NCI-H748 (cell line): ENCODE measurements around the gene SLC25A25.
A peak's percentile ranks its signal among the peaks of the same experiment; 100 is the strongest.

Source experiments
- DNase-seq: peaks from one replicate; lab custom pipeline; 2025; ENCODE audit not compliant: unreplicated experiment; lab: John Stamatoyannopoulos, UW

Gene SLC25A25

GRCh38 chr9:128143525-128144238 is 75.7 kb downstream of the SLC25A25 start:
- no peak for DNase-seq

DNA sequence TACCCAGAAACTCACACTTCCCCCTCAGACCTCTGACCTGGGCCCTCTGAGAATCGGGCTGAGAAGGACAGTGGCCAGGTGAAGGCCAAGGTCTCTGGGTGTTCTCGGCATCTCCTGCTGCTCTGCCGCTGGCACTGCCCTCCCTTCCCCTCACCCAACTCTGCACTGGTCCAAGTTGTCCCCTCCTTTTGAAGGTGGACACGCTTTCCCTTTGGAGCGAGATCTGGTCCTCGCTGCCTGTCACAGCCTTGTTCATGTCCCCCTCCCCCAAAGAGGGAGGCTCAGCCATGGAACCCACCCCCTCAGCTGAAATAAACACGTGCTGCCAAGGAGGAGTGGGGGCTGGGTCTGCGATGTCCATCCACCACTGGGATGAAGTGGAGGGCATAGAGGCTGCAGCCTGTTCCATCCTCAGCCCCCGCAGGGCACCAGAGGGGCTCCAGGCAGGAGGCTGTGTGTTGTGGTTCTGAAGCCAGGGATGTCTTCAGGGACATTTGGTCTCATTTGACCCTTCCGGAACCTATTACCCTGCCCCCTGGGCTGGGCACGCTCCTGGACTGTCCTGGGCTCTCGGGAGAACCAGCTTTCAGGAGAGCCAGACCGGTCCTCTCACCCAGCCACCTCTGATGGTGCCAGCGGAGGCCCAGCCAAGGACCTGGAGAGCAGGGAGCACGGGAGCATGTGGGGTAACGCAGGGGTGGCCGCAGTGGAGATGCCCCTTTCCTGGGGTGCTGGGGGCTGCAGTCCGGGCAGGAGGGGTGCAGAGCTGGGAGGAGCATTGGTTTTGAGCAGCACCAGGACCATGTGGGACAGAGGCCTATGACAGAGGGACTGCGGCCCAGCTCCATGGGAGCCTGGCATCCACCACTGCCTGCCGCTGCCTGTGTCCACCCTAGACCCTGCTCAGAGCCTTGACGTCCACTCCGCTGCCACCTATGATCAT is 76.5 kb downstream of the SLC25A25 start:
- no peak for DNase-seq

DNA sequence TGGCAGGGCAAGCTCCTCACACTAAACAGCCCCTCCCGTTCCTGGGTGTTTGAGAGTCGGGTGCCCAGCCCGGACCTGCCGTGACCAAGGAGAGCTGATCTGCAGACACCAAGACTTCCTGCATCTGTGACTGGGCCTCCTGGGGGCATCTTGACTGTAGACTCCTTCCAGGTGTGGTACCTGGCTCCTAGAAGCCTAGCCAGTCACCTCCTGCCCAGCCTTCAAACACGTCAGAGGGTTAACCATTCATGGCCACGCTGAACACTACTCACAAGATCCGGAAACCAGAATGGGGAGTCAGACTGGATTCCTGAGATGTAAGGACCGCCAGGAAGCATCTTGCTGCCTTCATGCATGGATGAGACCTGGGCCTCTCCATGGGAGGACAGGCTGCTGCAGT is 77.5 kb downstream of the SLC25A25 start:
- DNase-seq, result no peak

DNA sequence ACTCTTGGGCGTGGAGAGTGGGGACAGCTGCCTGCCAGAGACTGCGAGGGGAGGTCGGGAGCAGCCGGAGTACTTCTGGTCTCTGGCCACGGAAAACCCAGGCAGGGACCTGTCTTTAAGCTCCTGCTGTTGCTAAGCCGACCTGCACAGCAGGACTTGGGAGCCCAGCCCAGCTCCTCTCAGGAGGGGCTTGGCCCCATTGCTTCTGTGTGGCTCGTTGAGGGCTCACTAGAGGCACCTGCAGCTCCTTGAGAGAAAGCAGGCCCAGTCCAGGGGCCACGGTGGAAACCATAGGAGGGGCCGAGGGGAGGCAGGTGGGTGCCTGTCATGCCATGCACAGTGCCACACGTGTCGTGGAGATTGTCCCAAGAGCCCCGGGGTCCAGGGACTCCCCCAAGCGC is 77.9 kb downstream of the SLC25A25 start:
- DNase-seq, result no peak

DNA sequence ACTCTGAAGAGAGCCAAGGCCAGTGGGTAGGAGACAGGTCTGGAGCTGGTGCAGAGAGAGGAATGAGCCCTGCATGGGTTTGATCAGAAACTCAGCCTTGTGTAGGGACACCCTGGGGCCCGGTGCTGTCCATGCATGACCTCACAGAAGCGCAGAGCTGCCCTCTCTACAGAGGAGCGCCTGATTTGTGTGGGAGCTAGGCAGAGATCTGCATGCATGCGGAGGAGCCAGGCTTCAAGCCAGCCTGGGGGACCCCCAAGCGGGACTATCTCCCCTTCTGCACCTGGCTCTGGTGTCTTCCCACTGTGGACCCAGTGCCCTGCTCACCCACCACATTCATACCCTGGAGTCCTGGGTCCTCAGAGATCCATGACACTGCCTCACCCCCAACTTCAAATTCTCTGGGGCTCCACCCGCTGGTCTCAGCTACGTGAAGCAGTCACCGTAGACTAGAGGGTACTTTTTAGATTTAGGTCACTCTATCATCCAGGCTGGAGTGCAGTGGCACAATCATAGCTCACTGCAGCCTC is 78.6 kb downstream of the SLC25A25 start:
- DNase-seq, result no peak

DNA sequence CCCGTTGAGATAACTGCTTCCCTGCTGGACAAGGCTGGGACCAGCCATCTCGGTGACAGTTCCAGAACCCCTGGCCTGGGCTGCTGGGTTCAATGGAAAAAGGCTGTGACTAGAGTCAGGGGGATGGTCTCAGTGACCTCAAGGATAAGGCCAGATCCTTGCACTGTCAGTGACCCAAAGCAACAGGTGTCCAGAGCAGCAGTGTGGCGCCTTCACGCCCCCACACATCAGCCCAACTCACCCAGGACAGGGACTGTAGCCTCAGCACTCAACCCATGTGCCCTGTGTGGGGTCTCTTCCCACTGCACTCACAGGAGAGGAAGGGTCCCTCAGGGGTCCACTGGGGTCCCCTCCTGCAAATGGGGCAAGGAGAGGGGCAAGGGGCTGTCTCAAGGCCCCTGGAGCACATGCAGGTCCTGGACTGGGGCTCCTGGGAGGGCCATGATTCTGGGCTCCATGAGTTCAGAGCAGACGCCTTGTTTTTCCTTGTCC is 80.5 kb downstream of the SLC25A25 start:
- no peak for DNase-seq

GRCh38 chr9:128149001-128149701 is 81.1 kb downstream of the SLC25A25 start, which contains the start of gene LCN2:
Gene LCN2, plus strand, starts transcription at chr9:128149453. Its CDS starts 73 bp downstream, at chr9:128149526.
- DNase-seq, result no peak

- no peak for DNase-seq
Measured at GRCh38 chr9:128149951-128150593, 82.0 kb downstream of the SLC25A25 start.

DNA sequence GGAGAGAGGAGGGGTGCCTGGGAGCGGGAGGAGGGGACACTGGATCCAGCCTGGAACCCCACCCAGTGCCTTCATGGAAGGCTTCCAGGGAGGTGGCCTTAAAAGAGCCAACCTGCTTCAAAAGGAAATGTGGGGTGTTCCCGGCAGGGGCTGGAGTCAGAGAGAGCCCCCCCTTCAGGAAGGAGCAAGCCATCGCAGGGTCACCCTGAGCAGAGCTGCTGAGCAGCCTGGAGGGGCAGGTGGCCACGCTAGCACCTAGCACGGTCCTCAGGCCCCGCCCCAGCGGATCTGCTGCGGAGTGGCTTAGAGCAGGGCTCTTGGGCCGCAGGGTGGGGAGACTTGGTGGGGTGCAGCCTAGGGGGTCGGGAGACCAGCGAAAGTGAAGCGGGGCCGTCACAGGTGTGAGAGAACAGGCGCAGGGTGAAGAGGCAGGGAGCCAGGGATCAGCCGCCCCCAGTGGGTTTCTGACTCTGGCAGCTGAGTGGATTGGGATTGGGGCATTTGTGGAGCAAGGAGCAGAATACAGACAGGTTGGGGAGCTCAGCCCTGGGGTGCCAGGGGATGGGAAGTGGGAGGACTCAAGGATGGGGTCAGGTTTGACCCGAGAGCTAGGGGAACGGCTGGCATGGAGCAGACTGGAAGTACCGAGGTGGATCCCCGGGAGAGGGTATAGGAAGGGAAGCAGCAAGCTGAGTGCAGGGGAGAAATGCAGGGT is 82.7 kb downstream of the SLC25A25 start:
- DNase-seq, result peak; percentile 31

DNA sequence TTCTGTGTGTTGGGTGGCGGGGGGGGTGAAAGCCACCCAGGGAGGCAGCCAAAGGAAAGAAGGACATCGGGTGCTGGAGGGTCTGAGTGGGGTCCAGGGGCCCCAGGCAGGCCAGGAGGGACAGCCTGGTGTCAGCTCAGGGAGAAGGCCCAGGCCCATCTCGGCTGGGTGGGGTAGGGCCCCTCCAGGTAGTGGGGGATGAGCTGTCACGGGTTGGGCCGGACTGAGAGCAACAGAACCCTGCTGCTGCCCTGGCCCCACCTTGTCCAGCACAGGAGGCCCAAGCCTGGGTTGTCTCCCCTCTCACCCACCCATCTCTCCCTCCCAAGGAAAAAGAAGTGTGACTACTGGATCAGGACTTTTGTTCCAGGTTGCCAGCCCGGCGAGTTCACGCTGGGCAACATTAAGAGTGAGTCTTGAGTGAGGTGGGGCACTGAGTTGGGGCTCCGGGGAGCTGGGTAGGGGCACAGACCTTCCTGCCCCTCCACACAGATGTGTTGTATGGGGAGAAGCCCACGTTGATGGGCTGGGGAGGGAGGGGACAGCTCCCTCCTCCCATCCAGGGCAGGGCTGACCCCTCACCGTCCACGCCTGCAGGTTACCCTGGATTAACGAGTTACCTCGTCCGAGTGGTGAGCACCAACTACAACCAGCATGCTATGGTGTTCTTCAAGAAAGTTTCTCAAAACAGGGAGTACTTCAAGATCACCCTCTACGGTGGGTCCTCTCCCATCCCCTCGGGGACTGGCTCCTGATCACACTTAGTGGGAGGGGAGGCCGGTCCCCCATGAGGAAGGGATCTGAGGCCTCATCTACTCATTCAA is 83.5 kb downstream of the SLC25A25 start:
- no peak for DNase-seq

DNA sequence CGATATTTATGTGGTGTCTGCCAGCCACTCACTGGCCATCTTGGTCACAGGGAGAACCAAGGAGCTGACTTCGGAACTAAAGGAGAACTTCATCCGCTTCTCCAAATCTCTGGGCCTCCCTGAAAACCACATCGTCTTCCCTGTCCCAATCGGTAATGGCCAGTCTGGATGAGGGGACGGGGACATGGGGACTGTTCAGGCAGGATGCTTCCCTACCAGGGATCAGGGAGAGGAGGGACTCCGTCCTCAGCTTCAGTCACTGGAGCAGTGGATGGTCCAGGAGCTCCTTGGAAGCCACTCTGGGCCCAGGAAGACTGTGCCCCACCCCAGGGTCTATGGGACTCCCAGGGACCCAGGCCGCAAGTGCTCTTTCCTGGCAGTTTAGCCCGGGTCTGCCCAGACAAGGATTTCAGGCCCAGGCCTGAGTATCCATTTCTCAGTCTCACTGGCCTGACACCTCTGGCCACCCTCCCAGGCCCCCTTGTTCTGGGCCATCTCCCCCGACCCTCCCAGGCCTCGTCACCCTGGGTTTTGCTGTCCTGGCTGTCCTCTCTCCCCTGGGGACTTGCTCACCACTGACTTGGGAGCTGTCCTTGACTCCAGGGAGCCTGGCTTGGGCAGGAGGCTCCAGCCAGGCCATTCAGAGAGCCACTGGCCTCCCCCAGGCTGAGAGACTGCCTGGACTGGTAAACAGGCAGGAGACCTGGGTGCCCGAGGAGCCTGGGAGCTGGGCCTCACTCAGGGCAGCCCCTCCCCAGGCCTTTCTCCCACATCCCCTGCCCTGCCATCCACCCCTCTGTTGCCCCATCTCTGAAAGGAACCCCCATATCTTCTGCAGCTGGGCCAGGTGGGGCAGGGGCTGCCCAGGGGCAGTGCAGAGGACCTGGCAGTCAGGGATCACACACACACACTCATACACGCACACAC is 84.4 kb downstream of the SLC25A25 start:
- no peak for DNase-seq

- no peak for DNase-seq
Measured at GRCh38 chr9:128153060-128153946, 85.3 kb downstream of the SLC25A25 start.

GRCh38 chr9:128153947-128154695 is 86.1 kb downstream of the SLC25A25 start:
- no peak for DNase-seq

- DNase-seq, result no peak
Measured at GRCh38 chr9:128155736-128156500, 87.9 kb downstream of the SLC25A25 start.
